Esophagus squamous epithelium (tissue), 5 donors: ENCODE results near the gene SPOPL. TPM values are rescaled to one million over a fixed set of nuclear protein-coding genes. Genes with fewer than 3 reads are reported as not detected.

Experiments
- DNase-seq: peaks from one replicate; lab custom pipeline; 2025; lab: John Stamatoyannopoulos, UW
- H3K27ac ChIP-seq, 4 donors: fragments of 200-600 bp; sonication (generic); one replicate each; pipeline ENCODE4 v1.5.1; 2016 to 2019; ENCODE audit warnings: mild to moderate bottlenecking in 1 of 4
- H3K27me3 ChIP-seq, 4 donors: fragments of 200-600 bp; sonication (generic); 1 replicate in 3 of 4; 2 replicates in 1 of 4; pipeline versions ENCODE4 v1.5.1 to v1.6.0; 2017 to 2021; ENCODE audit warnings: antibody characterized with exemption in 1 of 4
- H3K36me3 ChIP-seq, 3 donors: fragments of 200-600 bp; sonication (generic); one replicate each; pipeline ENCODE4 v1.5.1; 2016 to 2019
- H3K4me1 ChIP-seq, 3 donors: fragments of 200-600 bp; sonication (generic); one replicate each; pipeline ENCODE4 v1.5.1; 2017 to 2019
- H3K4me3 ChIP-seq, 4 donors: fragments of 200-600 bp; sonication (generic); 1 replicate in 3 of 4; 2 replicates in 1 of 4; pipeline ENCODE4 v1.5.1; 2016 to 2019; ENCODE audit warnings: mild to moderate bottlenecking in 2 of 4, moderate library complexity in 1 of 4
- H3K9me3 ChIP-seq, 3 donors: fragments of 200-600 bp; sonication (generic); one replicate each; pipeline ENCODE4 v1.5.1; 2016 to 2019
- CTCF ChIP-seq, 6 experiments: fragments of 450-650 bp in 4 of 6; fragments of 200-600 bp in 2 of 6; sonication (generic) in 2 of 6; IDR thresholded peaks; one replicate each; pipeline ENCODE4 v1.5.1; 2016 to 2019; ENCODE audit warnings: antibody characterized with exemption in 6 of 6, mild to moderate bottlenecking in 4 of 6, moderate library complexity in 4 of 6
- POLR2A ChIP-seq, 4 donors: fragments of 450-650 bp; IDR thresholded peaks; one replicate each; pipeline ENCODE4 v1.6.1; 2017; ENCODE audit warnings: antibody characterized with exemption in 4 of 4, mild to moderate bottlenecking in 4 of 4, moderate library complexity in 3 of 4
- WGBS, 2 donors: methylation state at CpG; one replicate each; pipeline ENCODE4 v1.1.5; 2018; 5-methylcytosine and 5-hydroxymethylcytosine counted together
- intact Hi-C: fragments of 100-400 bp; cut with DNase I; formaldehyde crosslinking; loops from one replicate; pipeline ENCODE4 v1.15.0; 2022
- total RNA-seq, 4 donors: library from RNA; depleted of rRNA; stranded (reverse); fragments of >200 nt; gene quantifications; one replicate each; pipeline ENCODE4 v1.1.0, GENCODE V29; 2016
- donor health status: DM: yes; HTN: yes; CAD: no.

The SPOPL gene
- total RNA-seq, 4 donors from 2014 or later = 8.4 to 21.2 (median 13.3) TPM

- intact Hi-C loops = no loop called here
- Histone ChIP-seq H3K4me3 (no peak overlapping the region), H3K9me3 (no peaks in the 10 kb centered on the region), H3K27me3 (no peaks in the 10 kb centered on the region), H3K27ac (no peak overlapping the region), H3K36me3 (no peaks in the 10 kb centered on the region), H3K4me1 (peaks cover 0 to 36% (median 8%) of the 10 kb centered on the region in 3 donors)
- TF ChIP-seq CTCF (IDR thresholded peaks at IDR 0.05) (no peak), POLR2A (IDR thresholded peaks at IDR 0.05) (no peak)
- no peak for DNase-seq
- WGBS, 2 donors = 79 to 80% methylated on average over 3 of the region's 3 CpGs
These were observed 12.6 kb downstream of the SPOPL start for GRCh38 chr2:138514173-138514572.

GRCh38 chr2:138515092-138515491 is 13.5 kb downstream of the SPOPL start:
- H3K4me1 ChIP-seq = peaks cover 0 to 36% (median 8%) of the 10 kb centered on the region in 3 donors
- H3K4me3 ChIP-seq = no peak overlapping the region
- no peak overlapping the region for H3K27ac ChIP-seq
- H3K36me3 ChIP-seq = no peaks in the 10 kb centered on the region
- no peak for DNase-seq
- WGBS, 2 donors = 64 to 66% methylated on average over 3 of the region's 3 CpGs
- intact Hi-C loops = no loop called here
- H3K27me3 ChIP-seq = no peaks in the 10 kb centered on the region
- no peaks in the 10 kb centered on the region for H3K9me3 ChIP-seq
- TF ChIP-seq POLR2A (IDR thresholded peaks at IDR 0.05) (no peak), CTCF (IDR thresholded peaks at IDR 0.05) (no peak)

GRCh38 chr2:138516030-138516704 is 14.6 kb downstream of the SPOPL start:
- peaks cover 0 to 44% (median 8%) of the 10 kb centered on the region in 3 donors for H3K4me1 ChIP-seq
- no peak overlapping the region for H3K27ac ChIP-seq
- DNase-seq = no peak
- TF ChIP-seq CTCF (IDR thresholded peaks at IDR 0.05) (no peak), POLR2A (IDR thresholded peaks at IDR 0.05) (no peak)
- H3K9me3 ChIP-seq = no peaks in the 10 kb centered on the region
- no peaks in the 10 kb centered on the region for H3K36me3 ChIP-seq
- 63 to 69% methylated on average over 3 of the region's 3 CpGs for WGBS, 2 donors
- intact Hi-C loops = no loop called here
- H3K27me3 ChIP-seq = no peaks in the 10 kb centered on the region
- no peak overlapping the region for H3K4me3 ChIP-seq

GRCh38 chr2:138518860-138519259 is 17.3 kb downstream of the SPOPL start:
- H3K4me3 ChIP-seq = no peak overlapping the region
- WGBS, 2 donors = 94 to 96% methylated on average over 1 of the region's 1 CpG
- DNase-seq = no peak
- no peaks in the 10 kb centered on the region for H3K27me3 ChIP-seq
- TF ChIP-seq POLR2A (IDR thresholded peaks at IDR 0.05) = no peak
- TF ChIP-seq CTCF (IDR thresholded peaks at IDR 0.05) = no peak
- H3K36me3 ChIP-seq = peaks cover 0 to 5% (median 1%) of the 10 kb centered on the region in 3 donors
- H3K9me3 ChIP-seq = peaks cover 0 to under 1% (median 0%) of the 10 kb centered on the region in 3 donors
- no peak overlapping the region for H3K27ac ChIP-seq
- H3K4me1 ChIP-seq = peaks cover 0 to 44% (median 8%) of the 10 kb centered on the region in 3 donors
- intact Hi-C loops = no loop called here

GRCh38 chr2:138521821-138522220 is 20.3 kb downstream of the SPOPL start:
- WGBS, 2 donors = 81 to 84% methylated on average over 5 of the region's 5 CpGs
- Histone ChIP-seq H3K27me3 (no peaks in the 10 kb centered on the region), H3K9me3 (peaks cover 0 to 8% (median 0%) of the 10 kb centered on the region in 3 donors), H3K4me3 (no peak overlapping the region), H3K36me3 (peaks cover 0 to 14% (median 5%) of the 10 kb centered on the region in 3 donors), H3K4me1 (peaks cover 0 to 15% (median 0%) of the 10 kb centered on the region in 3 donors), H3K27ac (no peak overlapping the region)
- TF ChIP-seq POLR2A (IDR thresholded peaks at IDR 0.05) (no peak), CTCF (IDR thresholded peaks at IDR 0.05) (no peak)
- intact Hi-C loops = no loop called here
- DNase-seq = no peak
